Spleen (tissue), 7 donors: ENCODE data around the gene TYK2.

Experiments used
- CTCF ChIP-seq, 11 experiments: fragments of 200-600 bp in 7 of 11; fragments of 450-650 bp in 4 of 11; sonication (generic) in 4 of 11; IDR thresholded peaks in 8 of 11; conservative IDR thresholded peaks in 3 of 11; 1 replicate in 7 of 11; 2 replicates in 4 of 11; pipeline versions ENCODE4 v1.4.0 to v1.8.0; 2016 to 2021; ENCODE audit warnings: antibody characterized with exemption in 11 of 11, inconsistent platforms in 4 of 11, mild to moderate bottlenecking in 1 of 11
- POLR2A ChIP-seq, 3 donors: fragments of 450-650 bp; IDR thresholded peaks; one replicate each; pipeline ENCODE4 v1.5.1; 2017; ENCODE audit warnings: antibody characterized with exemption in 3 of 3, mild to moderate bottlenecking in 1 of 3
- POLR2AphosphoS5 ChIP-seq, 3 donors: sonication (generic); formaldehyde crosslinking; IDR thresholded peaks; one replicate each; pipeline ENCODE4 v1.5.1; 2017; ENCODE audit warnings: antibody characterized with exemption in 3 of 3
- donor health status: DM: no; HTN: no; CAD: no; lungs with moderate emphysema.
- donor health status: DM: no; HTN: no; CAD: no.
- donor health status: DM: no; HTN: no; CAD: no.

- TF ChIP-seq CTCF (IDR thresholded peaks at IDR 0.05 in 8 of 11, conservative IDR thresholded peaks at IDR 0.05 in 3 of 11) = no peak
- no peak for TF ChIP-seq POLR2AphosphoS5 (IDR thresholded peaks at IDR 0.05)
- TF ChIP-seq POLR2A (IDR thresholded peaks at IDR 0.05) = no peak
Observed at GRCh38 chr19:10317045-10317856, 63.1 kb downstream of the TYK2 start.
